Calu3 (cell line): ENCODE results near the gene UST. TPM values are rescaled to one million over a fixed set of nuclear protein-coding genes. Genes with fewer than 3 reads are reported as not detected.

ENCODE experiments used
- BruUV-seq: library from RNA; stranded (reverse); fragments of 400-500 nt; replicated peaks from 2 replicates; lab custom pipeline; 2021; lab: Mats Ljungman, UMichigan
- CTCF ChIA-PET: fragments of 300-600 bp; sonication (Branson Sonifier 250); formaldehyde crosslinking; loops from one replicate; lab custom pipeline; 2022; ENCODE audit warnings: antibody characterized with exemption; lab: Charles Lee
- DNase-seq: peaks from one replicate; pipeline ENCODE4 v3.0.0; 2022
- H3K27ac Mint-ChIP-seq: one replicate; pipeline ENCODE4 v1.8.0; 2022; ENCODE audit warnings: mixed read lengths; ENCODE audit not compliant: unreplicated experiment
- H3K27me3 Mint-ChIP-seq: one replicate; pipeline ENCODE4 v1.8.0; 2022; ENCODE audit warnings: mixed read lengths; ENCODE audit not compliant: unreplicated experiment
- H3K36me3 Mint-ChIP-seq: one replicate; pipeline ENCODE4 v1.8.0; 2022; ENCODE audit warnings: mild to moderate bottlenecking, moderate library complexity, mixed read lengths; ENCODE audit not compliant: insufficient read depth, unreplicated experiment
- H3K4me1 Mint-ChIP-seq: one replicate; pipeline ENCODE4 v1.8.0; 2022; ENCODE audit warnings: mild to moderate bottlenecking, low read depth, mixed read lengths; ENCODE audit not compliant: unreplicated experiment
- H3K4me3 Mint-ChIP-seq: one replicate; pipeline ENCODE4 v1.8.0; 2022; ENCODE audit warnings: mild to moderate bottlenecking, low read depth, moderate library complexity, mixed read lengths; ENCODE audit not compliant: unreplicated experiment
- H3K9me3 Mint-ChIP-seq: one replicate; pipeline ENCODE4 v1.8.0; 2022; ENCODE audit warnings: low read depth, mixed read lengths; ENCODE audit not compliant: unreplicated experiment
- CTCF ChIP-seq: fragments of 200-600 bp; IDR thresholded peaks from one replicate; pipeline ENCODE4 v1.8.0; 2022; ENCODE audit warnings: antibody characterized with exemption; ENCODE audit not compliant: unreplicated experiment
- intact Hi-C: fragments of 100-400 bp; cut with micrococcal nuclease; formaldehyde crosslinking; loops from one replicate; pipeline ENCODE4 v1.10.0; 2022; ENCODE audit not compliant: unreplicated experiment
- total RNA-seq: library from RNA; stranded (reverse); gene quantifications from 2 replicates; pipeline ENCODE4 v1.2.3, GENCODE V29; 2022

Gene UST
- total RNA-seq, 1 experiment from 2014 or later = 2.4 TPM

GRCh38 chr6:148892247-148892646 is 145.4 kb downstream of the UST start:
- no TSS peak for BruUV-seq
- H3K36me3 Mint-ChIP-seq = no peaks in the 10 kb centered on the region
- no peaks in the 10 kb centered on the region for H3K4me1 Mint-ChIP-seq
- no peaks in the 10 kb centered on the region for H3K9me3 Mint-ChIP-seq
- H3K27ac Mint-ChIP-seq = no peak overlapping the region
- H3K27me3 Mint-ChIP-seq = no peaks in the 10 kb centered on the region
- DNase-seq = no peak
- TF ChIP-seq CTCF = no peak
- intact Hi-C loops = no loop called here
- CTCF ChIA-PET = no interaction called here
- no peak overlapping the region for H3K4me3 Mint-ChIP-seq

- no peaks in the 10 kb centered on the region for H3K36me3 Mint-ChIP-seq
- DNase-seq = no peak
- H3K27ac Mint-ChIP-seq = no peak overlapping the region
- H3K27me3 Mint-ChIP-seq = no peaks in the 10 kb centered on the region
- H3K4me3 Mint-ChIP-seq = no peak overlapping the region
- no peak for TF ChIP-seq CTCF
- no peaks in the 10 kb centered on the region for H3K4me1 Mint-ChIP-seq
- no TSS peak for BruUV-seq
- CTCF ChIA-PET = no interaction called here
- H3K9me3 Mint-ChIP-seq = no peaks in the 10 kb centered on the region
- intact Hi-C loops = no loop called here
Observed at GRCh38 chr6:148893073-148893472, 146.2 kb downstream of the UST start.

GRCh38 chr6:148893481-148893880 is 146.7 kb downstream of the UST start:
- intact Hi-C loops = no loop called here
- no peaks in the 10 kb centered on the region for H3K27me3 Mint-ChIP-seq
- TF ChIP-seq CTCF = no peak
- H3K27ac Mint-ChIP-seq = no peak overlapping the region
- CTCF ChIA-PET = no interaction called here
- no TSS peak for BruUV-seq
- no peak for DNase-seq
- H3K9me3 Mint-ChIP-seq = no peaks in the 10 kb centered on the region
- no peak overlapping the region for H3K4me3 Mint-ChIP-seq
- H3K4me1 Mint-ChIP-seq = no peaks in the 10 kb centered on the region
- H3K36me3 Mint-ChIP-seq = no peaks in the 10 kb centered on the region

- Mint-ChIP-seq H3K36me3 (no peaks in the 10 kb centered on the region), H3K4me3 (no peak overlapping the region)
Observed at GRCh38 chr6:148898376-148899014, 151.7 kb downstream of the UST start.

More at GRCh38 chr6:148898376-148899014, 151.7 kb downstream of the UST start:
- no peak for DNase-seq
- intact Hi-C loops = no loop called here
- peaks cover 2% of the 10 kb centered on the region for H3K9me3 Mint-ChIP-seq
- no peaks in the 10 kb centered on the region for H3K27me3 Mint-ChIP-seq
- no peaks in the 10 kb centered on the region for H3K4me1 Mint-ChIP-seq
- CTCF ChIA-PET = no interaction called here
- BruUV-seq = no TSS peak
- no peak overlapping the region for H3K27ac Mint-ChIP-seq
- TF ChIP-seq CTCF = no peak
